Coronary artery (tissue), 2 donors: ENCODE data around the gene ZSCAN30.

Experiments used
- DNase-seq: peaks from one replicate; pipeline ENCODE4 v3.0.0-alpha.2; 2017; ENCODE audit warnings: low spot score
- H3K27ac ChIP-seq, 2 donors: fragments of 200-600 bp; sonication (generic); one replicate each; pipeline ENCODE4 v1.5.1; 2016 to 2019
- H3K4me3 ChIP-seq: fragments of 200-600 bp; sonication (generic); 2 replicates; pipeline ENCODE4 v1.5.1; 2016; ENCODE audit warnings: mild to moderate bottlenecking, moderate library complexity
- CTCF ChIP-seq: fragments of 200-600 bp; sonication (generic); IDR thresholded peaks from one replicate; pipeline ENCODE4 v1.5.1; 2019; ENCODE audit warnings: antibody characterized with exemption

ZSCAN30 gene

DNA sequence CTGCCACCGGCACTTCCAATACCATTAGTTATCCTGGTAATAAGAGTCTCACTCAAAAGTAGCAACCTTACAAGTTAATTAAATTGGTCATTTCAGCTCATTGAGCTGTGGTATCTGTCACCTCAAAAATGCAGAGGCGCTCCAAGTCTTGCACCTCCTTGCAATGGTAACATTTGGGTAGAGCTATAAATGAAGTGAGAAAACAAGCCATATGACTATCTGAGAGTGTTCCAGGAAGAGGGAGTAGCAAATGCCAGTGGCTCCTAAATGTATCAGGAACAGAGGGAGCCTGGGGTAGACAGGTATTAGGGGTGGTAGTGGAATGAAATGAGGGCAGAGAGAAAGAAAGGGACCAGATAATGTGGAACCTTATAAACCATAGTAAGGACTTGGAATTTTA, 6.0 kb upstream of the ZSCAN30 start:
- H3K4me3 ChIP-seq = no peak overlapping the region
- H3K27ac ChIP-seq = no peak overlapping the region
- no peak for DNase-seq
- no peak for TF ChIP-seq CTCF

- no peak for DNase-seq
- no peak for TF ChIP-seq CTCF
- H3K27ac ChIP-seq = no peak overlapping the region
- peak overlapping the region; percentile 82 for H3K4me3 ChIP-seq
These were observed 1.1 kb upstream of the ZSCAN30 start for GRCh38 chr18:35291166-35291565.

DNA sequence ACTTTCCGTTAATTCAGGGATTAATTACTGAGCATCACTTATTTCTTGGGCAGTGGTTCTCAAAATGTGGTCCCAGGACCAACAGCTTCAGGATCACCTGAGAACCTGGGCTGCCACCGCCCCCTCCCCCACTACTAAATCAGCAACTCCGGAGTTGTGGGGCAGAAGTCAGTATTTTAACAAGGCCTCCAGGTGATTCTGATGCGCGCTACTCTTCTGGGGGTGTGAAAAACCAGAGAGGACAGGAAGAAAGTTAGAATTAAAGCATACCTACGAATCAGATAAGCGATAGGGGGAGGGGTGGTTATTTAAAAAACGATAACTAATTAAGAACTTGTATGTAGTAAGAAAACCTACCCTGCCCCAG, 319 bp downstream of the ZSCAN30 start:
- Histone ChIP-seq H3K4me3 (peak overlapping the region; percentile 82), H3K27ac (peak overlapping the region; percentile 86 to 92)
- DNase-seq = no peak
- TF ChIP-seq CTCF = no peak

DNA sequence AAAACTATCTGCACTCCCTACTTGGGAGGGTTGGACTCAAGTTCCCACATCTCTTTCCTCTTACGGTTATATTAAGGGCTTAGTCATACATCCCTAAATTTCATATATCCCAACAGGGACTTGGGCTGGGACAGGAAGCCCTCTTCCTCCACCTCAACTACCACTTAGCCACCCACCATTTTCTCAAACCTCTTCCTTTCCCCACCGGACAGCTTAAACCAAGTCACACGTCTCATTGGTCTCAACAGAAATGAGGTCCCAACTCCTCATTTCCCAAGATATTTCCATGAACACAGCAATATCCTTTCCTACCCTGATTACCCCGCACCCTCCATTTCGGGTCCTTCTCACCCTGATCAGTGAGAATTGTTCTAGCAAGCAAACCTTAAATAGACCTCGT, 736 bp downstream of the ZSCAN30 start:
- DNase-seq = no peak
- H3K27ac ChIP-seq = peak overlapping the region; percentile 86 to 92
- H3K4me3 ChIP-seq = peak overlapping the region; percentile 82
- no peak for TF ChIP-seq CTCF

DNA sequence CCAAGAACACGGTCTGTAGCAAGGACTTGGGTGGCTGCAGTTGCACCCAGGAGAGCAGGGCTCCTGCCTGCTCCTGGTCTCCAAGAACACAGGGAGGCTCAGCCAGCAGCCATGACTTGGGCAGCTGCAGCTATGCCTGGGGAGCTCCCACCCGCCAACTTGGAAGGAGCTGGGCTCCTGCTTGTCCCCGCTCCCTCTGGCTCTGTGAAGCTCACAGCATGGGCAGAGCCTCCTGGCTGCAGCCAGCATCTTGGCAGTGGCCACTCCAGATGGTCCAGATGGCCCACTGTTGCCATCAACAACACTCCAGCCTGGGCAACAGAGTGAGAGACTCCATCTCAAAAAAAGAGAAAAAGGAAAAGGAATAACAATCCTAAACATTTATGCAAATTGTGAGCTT, 5.2 kb downstream of the ZSCAN30 start:
- DNase-seq = no peak
- Histone ChIP-seq H3K4me3 (no peak overlapping the region), H3K27ac (no peak overlapping the region)
- TF ChIP-seq CTCF = no peak

GRCh38 chr18:35283923-35284794, 5.9 kb downstream of the ZSCAN30 start:
- DNase-seq = no peak
- no peak for TF ChIP-seq CTCF
- no peak overlapping the region for H3K27ac ChIP-seq
- no peak overlapping the region for H3K4me3 ChIP-seq

GRCh38 chr18:35282353-35282752, 7.7 kb downstream of the ZSCAN30 start:
- Histone ChIP-seq H3K27ac (no peak overlapping the region), H3K4me3 (no peak overlapping the region)
- no peak for TF ChIP-seq CTCF
- no peak for DNase-seq
